Left kidney (tissue), 2 donors: Measurements from ENCODE around the gene GHR. TPM values are rescaled to one million over a fixed set of nuclear protein-coding genes. Genes with fewer than 3 reads are reported as not detected.
"Not testable (repeated sequence)": the region's sequence is repeated elsewhere in the genome, so short reads cannot be mapped to it uniquely, and the experiment has no call there.

ENCODE experiments used
- DNase-seq: peaks from one replicate; pipeline ENCODE4 v3.0.0-alpha.2; 2013
- polyA plus RNA-seq: library from polyadenylated mRNA; unstranded; fragments of 120-200 nt; gene quantifications from one replicate; pipeline ENCODE4 v1.2.1, GENCODE V29; 2013; ENCODE audit not compliant: insufficient read length

Gene GHR
- polyA plus RNA-seq, 1 donor = 27.3 TPM

DNA sequence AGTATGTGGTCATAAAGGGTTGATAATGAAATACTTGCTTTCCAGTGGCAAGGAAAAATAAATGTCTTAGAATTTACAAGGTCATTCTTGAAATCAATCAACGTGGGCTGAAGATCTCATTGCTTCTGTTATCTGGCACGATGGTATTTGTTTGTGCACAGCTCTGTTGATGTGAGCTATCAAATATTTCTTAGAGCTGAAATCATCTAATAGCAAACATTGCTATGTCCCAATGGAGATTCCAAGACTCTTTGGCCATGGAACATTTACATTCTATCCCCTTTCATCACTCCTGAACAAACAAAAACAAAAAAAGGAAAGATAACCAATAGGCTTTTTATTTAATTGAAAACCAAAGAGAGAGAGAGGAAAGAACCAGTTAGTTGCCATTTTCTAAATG lies 221.9 kb downstream of the GHR start:
- no peak for DNase-seq

DNA sequence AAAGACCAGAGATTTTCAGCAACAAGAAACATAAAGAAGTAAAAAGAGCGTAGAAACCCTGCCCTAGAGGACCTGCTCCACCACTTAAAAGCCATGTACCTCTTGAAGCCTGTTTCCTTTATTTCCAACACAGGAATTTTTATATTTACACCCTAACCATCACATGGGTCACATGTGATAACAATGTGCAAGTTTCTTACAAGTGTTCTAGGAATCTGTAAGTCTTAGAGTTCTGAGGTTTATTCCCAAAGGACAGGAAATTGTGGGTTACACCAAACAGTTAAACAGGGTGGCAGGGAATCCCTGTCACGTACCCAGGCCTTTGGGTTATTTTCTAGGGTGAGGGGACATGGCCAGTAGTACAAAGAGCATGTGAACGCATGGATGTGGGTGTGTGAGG lies 224.8 kb downstream of the GHR start:
- no peak for DNase-seq

DNA sequence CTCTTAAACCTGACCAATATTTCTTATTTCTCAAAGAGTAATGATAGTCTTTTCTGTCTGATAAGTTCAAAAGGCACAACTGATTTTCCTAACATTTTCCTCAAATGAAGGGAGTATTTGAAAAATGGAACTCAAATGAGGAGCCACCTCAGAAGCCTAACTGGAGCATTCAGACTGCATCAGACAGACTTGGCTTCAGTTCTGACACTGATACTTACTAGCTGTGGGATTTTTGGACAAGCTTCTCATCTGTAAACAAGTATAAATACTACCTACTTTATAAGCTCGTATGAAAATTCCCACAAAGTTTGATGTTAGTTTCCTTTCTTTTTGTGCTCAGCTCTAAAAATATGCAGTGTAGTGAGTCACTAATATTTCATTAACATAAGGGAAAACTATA lies 225.7 kb downstream of the GHR start:
- DNase-seq = no peak

DNA sequence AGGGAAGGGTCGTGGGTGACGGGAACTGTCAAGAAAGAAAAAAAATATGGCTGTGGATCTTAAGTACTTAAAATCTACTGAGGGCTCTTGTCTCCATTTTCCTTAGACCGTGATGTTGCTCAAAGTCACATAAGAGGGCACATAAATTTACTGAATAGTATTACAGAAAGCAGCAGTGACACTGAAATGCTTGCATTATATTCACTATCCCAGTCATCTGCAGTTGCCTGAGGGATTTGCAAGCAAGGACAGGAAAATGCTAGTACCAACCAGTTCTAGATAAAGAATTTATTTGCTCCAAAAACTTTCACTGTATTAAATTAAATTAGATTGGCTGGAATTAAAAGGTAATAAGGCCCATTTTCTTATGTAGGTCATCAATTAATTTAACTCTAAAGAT lies 226.8 kb downstream of the GHR start:
- no peak for DNase-seq

DNA sequence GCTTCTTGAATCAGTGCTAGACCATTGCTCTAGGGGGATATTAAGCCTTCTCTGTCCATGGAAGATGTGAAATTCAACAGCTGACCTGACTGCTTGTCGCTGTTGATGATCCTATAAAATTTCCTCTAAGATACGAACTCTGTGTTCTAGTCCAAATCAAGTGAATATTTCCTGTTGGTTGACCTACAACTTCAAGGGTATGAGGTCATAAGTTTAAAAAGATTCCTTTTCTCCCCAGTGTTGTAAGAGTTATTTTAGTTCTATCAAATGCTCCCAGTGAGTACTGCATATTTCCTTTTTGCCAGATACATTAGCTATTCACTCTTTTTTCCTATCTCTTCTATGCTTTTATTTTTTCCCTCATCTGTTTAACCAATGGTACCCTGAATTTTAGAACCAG lies 230.5 kb downstream of the GHR start:
- DNase-seq = no peak

DNA sequence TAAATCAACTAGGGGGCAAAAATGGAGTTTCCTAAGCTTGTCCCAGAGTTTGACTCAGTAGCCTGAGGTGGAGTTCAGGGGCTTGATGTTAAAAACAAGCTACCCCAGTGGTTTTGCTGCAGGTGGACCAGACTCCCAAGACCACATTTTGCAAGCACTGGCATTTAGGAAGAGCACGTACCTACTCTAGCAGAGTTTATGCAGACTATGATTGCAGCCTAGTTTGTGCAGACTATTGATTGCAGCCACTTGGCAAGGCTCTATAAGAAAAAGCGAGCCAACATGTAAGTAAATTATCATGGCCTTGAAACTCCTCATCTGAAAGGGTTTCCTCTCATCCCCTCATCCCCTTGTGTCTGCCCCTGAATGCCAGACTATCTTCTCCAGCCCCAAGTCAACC lies 231.4 kb downstream of the GHR start:
- no peak for DNase-seq

DNA sequence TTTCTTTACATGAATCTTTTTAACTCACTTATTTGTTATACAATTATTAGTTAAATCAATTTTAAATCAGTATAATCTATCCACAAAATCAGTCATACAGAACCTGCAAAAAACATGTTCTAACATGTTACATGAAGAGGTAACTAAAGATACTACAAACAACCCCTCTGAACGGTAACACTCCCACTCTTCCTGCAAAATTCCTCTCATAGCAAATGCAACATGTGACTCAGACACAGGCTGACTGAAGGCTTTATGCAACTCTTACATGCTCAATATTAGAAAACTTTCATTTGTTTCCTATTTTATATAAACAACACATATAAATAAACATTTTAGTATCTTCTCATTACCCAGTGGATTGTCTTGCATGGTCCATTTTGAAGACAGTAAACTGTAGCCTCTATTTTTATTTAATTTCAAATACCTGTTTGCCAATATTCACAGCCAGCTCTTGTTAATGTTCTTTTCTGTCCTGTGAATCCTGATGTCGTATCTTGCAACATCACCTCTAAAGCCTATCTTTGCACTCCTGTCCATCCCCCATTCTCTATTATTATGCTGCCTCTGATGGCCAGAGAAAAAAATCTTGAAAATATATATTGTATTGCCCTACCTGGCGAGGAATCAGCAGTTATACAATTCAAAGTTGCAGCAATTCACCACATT lies 232.9 kb downstream of the GHR start:
- DNase-seq = no peak

DNA sequence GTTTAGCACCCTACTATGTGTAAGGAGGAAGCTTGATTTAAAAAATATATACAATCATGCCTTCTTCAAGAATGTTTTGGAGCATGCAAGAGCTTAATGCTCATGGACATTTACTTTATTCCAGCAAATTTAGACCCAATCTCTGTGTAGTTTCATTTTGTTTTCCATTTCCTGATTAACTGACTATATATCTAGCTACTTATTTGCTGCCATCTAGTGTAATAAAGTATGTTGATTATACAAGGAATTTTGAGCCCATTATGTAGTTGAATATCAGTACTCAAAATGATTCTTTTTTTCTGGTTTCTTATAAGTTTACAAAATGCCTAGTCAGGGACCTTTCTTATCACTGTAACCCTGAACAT lies 233.4 kb downstream of the GHR start:
- DNase-seq = no peak

DNA sequence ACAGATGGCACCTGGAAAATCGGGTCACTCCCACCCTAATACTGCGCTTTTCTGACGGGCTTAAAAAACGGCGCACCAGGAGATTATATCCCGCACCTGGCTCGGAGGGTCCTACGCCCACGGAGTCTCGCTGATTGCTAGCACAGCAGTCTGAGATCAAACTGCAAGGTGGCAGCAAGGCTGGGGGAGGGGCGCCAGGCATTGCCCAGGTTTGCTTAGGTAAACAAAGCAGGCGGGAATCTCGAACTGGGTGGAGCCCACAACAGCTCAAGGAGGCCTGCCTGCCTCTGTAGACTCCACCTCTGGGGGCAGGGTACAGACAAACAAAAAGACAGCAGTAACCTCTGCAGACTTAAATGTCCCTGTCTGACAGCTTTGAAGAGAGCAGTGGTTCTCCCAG lies 236.6 kb downstream of the GHR start:
- DNase-seq = not testable (repeated sequence)

DNA sequence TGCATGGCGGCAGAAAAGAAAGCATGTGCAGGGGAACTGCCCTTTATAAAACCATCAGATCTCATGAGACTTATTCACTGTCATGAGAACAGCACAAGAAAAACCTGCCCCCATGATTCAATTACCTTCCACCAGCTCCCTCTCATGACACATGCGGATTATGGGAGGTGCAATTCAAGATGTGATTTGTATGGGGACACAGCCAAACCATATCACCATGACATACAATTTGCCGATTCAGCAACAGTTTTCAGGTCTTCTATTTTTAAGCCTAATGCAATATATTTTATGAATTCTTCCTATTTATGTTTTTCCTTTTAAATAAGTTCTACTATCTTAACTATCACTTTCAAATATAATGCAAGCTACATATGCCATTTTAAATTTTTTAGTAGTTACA lies 242.6 kb downstream of the GHR start:
- no peak for DNase-seq

DNA sequence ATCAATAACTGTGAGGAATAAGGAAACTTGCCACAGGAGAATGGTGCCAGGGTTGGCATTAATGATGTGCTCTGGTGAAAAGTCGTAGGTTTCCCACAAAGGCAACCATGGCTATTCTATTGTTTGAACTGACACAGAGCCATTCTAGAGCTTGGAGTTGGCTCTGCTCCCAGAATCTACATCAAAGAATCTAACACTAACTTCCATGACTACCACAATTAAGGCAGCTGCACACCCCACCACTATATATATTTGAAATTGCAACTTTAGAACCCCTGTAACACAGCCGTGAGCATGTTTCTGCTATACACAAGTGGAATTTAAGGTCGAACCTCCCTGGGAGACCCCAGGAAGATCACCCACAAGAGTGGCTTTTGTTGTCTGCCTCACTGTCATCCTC lies 243.6 kb downstream of the GHR start:
- DNase-seq = no peak

DNA sequence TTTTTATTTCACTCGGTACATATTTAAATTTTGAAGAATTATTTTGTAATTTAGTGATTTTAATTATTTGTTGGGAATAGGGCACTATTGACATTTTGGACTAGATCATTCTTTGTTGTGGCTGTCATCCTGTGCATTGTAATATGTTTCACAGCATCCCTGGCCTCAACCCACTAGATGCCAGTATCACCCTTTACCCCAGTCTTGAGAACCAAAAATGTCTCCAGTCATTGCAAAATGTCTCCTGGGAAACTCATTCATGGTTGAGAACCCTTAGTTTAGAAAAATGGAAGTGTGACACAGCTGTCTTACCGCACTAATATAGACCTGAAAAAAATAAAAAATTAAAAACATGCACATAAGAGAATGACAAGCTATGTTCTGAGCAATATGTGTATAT lies 245.0 kb downstream of the GHR start:
- DNase-seq = no peak

DNA sequence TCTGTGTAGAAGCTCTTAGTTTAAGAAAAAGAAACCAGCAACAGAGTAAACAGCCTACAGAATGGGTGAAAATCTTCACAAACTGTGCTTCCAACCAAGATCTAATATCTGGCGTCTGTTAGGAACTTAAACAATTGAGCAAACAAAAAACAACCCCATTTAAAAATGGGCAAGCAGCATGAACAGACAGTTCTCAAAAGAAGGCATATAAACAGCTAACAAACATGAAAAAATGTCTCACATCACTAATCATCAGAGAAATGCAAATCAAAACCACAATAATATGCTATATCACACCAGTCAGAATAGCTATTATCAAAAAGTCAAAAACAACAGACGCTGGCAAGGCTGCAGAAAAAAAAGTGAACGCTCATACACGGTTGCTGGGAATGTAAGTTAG lies 249.7 kb downstream of the GHR start:
- DNase-seq = no peak

DNA sequence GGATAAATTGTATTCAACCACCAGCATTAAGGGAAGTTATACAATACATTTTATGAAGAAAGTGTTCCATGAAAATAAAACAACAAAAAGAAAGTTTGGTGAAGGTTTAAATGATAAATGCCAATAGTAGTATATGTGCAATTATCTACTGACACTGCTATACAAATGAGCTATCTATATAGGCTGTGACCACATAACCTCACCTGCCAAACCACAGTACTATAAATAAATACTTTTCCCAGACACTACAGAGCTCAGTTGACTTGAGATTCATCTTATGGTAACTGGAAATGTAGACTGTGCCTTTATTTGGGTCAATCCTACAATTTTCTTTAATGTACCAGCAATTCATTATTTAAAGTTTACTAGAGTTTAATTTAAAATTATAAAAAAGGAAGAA lies 252.4 kb downstream of the GHR start:
- no peak for DNase-seq

DNA sequence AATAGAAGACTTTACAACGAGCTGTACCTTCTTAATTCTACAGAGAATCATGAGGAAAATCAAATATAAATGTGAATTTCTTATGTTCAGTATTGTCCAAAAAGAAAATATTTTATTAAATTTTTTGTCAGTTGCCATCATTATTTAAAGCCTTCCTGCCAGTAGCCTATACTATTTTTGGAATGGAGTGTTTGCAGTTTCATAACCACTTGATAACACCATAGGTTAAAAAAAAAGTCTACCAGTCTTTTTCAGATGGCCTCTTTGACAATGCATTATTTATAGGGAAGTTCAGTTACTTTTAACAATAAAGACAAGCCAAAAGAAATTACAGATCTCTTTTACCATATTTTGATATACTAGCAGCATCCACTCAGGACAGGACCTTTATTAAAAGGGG lies 253.1 kb downstream of the GHR start:
- DNase-seq = no peak

DNA sequence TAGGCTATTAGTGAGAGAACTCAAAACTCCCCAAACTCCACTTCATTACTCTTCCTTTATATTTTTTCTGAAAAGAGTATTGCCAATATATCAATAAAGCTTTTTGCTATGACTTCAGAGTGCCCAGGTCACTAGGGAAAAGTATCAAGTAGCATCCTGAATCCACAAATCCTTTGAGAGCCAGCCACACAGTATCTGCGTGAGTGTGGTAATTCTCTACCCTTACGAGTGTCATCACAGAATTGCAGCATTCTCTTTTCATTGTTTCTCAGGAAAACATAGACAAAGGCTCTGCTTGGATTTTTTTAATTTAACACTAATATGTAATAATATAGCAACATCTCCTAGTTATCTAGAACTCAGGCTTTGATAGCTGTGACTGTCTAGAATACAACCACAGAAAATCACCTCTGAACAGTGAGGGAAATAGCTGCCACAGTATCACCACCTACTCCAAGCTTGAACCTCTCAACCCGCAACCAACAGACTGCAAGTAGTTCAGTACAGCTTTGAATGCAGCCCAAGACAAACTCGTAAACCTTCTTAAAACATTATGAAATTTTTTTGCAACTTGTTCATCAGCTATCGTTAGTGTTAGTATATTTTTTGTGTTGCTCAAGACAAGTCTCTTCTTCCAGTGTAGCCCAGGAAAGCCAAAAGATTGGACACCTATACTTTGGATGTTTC lies 254.1 kb downstream of the GHR start:
- DNase-seq = no peak

DNA sequence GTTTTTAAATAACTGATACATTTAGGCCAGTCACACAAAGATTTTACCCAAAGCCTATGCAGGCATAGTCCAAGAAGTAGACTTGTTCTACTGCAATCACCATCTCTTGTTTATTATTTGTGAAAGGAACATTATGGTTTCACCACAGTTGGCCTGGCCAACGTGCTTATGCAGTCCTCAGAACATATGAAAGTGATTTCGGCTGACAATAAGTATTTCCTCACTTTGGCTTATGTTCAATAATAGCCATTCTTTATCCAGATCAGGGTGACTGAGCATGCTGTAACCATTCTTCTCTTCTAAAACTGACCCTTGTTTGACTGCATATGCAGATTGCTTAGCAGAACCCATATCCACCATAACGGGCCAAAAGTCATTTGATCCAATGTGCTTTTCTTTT lies 256.8 kb downstream of the GHR start:
- no peak for DNase-seq

DNA sequence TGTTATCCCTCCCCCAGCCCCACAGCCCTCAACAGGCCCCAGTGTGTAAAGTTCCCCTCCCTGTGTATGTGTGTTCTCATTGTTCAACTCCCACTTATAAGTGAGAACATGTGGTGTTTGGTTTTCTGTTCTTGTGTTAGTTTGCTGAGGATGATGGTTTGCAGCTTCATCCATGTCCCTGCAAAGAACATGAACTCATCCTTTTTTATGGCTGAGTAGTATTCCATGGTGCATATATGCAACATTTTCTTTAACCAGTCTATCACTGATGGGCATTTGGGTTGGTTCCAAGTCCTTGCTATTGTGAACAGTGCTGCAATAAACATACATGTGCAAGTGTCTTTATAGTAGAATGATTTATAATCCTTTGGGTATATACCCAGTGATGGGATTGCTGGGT lies 261.8 kb downstream of the GHR start:
- DNase-seq = not testable (repeated sequence)

DNA sequence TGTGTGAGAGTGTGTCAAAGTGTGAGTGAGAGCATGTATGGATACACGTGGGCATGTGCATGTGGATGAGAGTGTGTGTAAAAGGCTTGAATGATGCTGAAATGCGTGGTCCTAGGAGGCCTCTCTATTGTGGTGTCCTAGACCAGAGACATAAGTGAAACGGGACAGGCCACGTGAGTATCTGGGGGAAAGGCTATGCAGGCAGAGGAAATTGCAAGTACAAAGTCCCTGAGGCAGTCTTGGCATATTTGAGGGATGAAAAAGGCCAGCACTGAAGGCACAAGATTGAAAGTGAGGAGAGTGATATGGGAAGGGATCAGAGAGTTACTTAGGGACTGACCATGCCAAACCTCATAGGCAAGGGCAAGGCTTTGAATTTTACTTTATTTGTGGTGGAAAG lies 266.2 kb downstream of the GHR start:
- DNase-seq = no peak

DNA sequence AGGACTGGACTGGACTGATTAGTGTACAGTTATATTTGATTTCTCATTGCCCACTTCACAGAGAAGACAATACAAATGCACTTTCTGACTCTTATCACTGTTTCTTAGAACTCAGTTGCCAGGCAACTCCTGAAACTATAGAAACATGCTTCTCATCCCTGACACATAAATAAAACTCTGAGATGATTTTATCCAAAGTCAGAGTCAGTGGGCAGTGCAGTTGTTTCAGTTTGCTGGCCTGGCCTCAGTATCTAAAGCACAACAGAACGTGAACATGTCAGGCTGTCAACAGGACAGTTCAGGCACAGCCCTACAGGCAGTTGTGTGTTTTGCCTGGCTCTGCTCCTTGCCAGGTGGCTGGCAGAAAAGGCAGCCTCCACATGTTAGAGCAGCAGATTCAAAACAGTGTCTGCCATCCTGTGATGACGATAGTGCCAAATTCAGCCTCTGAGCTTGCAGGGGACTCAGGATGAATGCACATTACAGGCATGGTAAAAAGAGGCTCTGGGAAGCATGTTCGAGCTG lies 268.2 kb downstream of the GHR start:
- no peak for DNase-seq

DNA sequence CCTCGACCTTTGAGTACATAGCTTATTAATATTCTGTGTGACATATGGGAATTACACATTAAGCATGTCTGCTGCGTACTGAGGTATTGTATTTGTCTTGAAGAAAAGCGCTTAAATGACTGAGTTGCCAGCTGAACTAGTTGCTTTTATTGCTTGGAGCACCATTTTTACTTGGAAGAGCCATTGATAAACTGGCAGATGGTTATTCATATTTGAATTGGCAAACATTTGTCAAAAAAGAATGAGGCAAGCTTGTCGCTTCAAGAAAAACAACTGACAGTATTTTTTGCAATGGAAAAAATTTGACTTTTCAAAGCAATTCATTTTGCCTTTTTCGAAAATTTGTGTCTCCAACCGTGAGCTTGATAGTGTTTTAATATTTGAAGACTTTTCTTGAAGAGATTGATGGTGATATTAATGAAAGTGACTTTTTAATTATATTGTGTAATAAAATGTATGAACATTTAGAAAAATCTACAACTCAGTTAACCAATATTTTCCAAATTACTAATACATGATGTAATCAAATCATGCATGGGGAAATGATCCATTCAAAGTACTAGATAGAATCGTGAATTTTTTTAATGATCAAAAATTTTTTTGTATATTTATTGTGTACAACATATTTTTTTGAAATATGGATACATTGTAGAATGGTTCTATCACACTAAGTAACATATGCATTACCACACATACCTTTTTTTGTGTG lies 278.3 kb downstream of the GHR start:
- DNase-seq = no peak

DNA sequence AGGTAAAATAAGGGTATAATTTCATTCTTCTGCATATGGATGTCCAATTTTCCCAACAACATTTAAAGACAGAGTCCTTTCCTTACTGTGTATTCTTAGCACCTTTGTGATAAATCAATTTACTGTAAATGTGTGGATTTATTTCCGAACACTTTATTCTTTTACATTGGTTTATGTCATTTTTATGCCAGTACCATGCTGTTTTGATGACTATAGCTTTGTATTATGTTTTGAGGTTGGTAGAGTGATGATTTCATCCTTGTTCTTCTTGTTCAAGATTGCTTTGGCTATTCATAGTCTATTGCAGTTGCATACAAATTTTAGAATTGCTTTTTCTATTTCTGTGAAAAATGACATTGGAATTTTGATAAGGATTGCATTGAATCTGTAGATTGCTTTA lies 280.0 kb downstream of the GHR start:
- DNase-seq = no peak

DNA sequence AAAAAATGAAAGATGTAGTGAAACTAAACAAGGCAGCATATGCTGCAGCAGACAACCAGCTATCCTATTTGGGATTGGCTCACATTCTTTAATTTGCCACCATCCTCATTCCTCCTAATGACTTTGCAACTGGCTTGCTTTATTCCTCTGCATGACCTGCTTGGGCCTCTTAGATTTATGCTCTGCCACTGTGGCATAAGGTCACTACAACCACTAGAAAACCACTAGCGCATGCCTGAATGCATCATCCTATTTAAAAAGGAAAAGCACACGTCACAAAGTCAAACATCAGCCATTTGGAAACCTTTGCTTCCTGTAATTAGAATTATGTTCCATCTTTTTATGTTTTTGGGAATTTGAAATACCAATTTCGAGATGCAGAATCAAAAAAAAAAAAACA lies 292.5 kb downstream of the GHR start:
- DNase-seq = peak; percentile 6

DNA sequence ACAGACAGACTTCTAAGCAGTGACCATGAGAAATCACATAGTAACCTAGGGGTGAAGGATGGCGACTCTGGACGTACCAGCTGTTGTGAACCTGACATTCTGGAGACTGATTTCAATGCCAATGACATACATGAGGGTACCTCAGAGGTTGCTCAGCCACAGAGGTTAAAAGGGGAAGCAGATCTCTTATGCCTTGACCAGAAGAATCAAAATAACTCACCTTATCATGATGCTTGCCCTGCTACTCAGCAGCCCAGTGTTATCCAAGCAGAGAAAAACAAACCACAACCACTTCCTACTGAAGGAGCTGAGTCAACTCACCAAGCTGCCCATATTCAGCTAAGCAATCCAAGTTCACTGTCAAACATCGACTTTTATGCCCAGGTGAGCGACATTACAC lies 295.4 kb downstream of the GHR start:
- DNase-seq = no peak
